OCI-M2 (cell line): ENCODE data around the gene NPC1.
"Not testable (repeated sequence)": the region's sequence is repeated elsewhere in the genome, so short reads cannot be mapped to it uniquely, and the experiment has no call there.

Source experiments
- DNase-seq: peaks from one replicate; lab custom pipeline; 2025; ENCODE audit not compliant: unreplicated experiment; lab: John Stamatoyannopoulos, UW

Gene NPC1

GRCh38 chr18:23494992-23495391, 91.3 kb downstream of the NPC1 start:
- DNase-seq = no peak

DNA sequence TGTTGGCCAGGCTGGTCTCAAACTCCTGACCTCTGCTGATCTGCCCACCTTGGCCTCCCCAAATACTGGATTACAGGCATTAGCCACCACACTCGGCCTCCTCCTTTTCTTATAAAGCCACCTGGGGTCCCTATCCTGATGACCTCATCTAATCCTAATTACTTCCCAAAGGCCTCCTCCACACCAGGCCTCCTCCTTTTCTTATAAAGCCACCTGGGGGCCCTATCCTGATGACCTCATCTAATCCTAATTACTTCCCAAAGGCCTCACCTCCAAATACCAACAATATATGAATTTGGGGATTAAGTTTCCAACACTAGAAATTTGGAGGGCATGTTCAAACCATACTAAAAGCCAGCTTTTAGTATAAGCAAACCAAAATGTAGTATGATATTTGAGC, 92.7 kb downstream of the NPC1 start:
- DNase-seq = no peak

- not testable (repeated sequence) for DNase-seq
These were observed 96.7 kb downstream of the NPC1 start for GRCh38 chr18:23489586-23489985.

- peak; percentile 51 for DNase-seq
These were observed 98.4 kb downstream of the NPC1 start for GRCh38 chr18:23487738-23488570.

GRCh38 chr18:23485386-23485785, 100.9 kb downstream of the NPC1 start:
- DNase-seq = no peak

DNA sequence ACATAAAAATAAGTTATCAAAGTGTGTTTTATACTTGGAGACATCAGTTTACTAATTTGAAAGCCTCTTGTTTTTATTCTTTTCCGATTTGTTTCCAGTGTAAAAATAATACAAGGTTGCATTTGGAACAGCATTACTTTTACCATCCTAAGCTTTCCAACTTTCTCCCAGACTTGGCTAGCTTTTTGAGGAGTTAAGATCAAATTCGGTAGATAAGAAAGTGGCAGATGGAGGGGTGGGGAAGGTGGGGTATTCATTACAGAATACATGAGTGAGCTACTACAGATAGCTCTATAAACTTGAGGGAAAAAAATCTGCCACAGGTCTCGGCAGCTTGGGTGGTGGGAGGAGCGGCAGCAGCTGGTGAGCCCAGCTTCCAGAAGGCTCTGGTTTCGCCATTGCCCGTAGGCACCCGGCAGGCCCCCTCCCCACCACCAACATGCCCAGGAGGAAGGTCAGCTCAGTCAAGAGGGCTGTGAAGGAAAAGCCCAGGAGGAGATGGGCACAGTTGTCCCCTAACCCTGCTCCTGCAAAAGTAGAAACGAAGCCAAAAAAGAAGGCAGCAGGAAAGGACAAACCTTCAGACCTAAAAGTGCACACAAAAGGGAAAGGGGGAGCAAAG, 101.6 kb downstream of the NPC1 start:
- no peak for DNase-seq
